H1 (cell line): Measurements from ENCODE around the gene MALT1. TPM values are rescaled to one million over a fixed set of nuclear protein-coding genes. Genes with fewer than 3 reads are reported as not detected.

Experiments used
- CHD7 ChIP-seq: fragments of 300-600 bp; sonication (generic); IDR thresholded peaks from 2 replicates; pipeline ENCODE4 v1.7.1; 2012; ENCODE audit warnings: low read length, moderate library complexity, mild to moderate bottlenecking, inconsistent platforms; ENCODE audit not compliant: insufficient replicate concordance
- polyA plus RNA-seq, 7 experiments: library from polyadenylated mRNA; depleted of rRNA in 3 of 7; stranded (reverse) in 5 of 7; unstranded in 2 of 7; fragments of >200 nt in 5 of 7; fragments of 200-250 nt in 2 of 7; gene quantifications; 1 replicate in 5 of 7; 2 replicates in 1 of 7; 4 replicates in 1 of 7; pipeline versions ENCODE4 v1.2.1 to v1.2.3, GENCODE V29; 2011 to 2013; ENCODE audit warnings: missing spikeins in 2 of 7, mixed read lengths in 2 of 7
- total RNA-seq: library from RNA; stranded (reverse); fragmentation: NEBNext Ultra II Directional; extraction: Animal tissue kit (Norgen Biotek cat#: 25700); gene quantifications from 2 replicates; pipeline ENCODE4 v1.2.1, GENCODE V29; 2021

The MALT1 gene
- total and polyA plus RNA-seq, 2 of the 8 experiments (the other 6 are each of a cell fraction or from before 2014, with no cell fraction given): 10.7 to 25.9 TPM

- TF ChIP-seq CHD7: no peak
- TF ChIP-seq, all 59 proteins: peak for 0
Measured at GRCh38 chr18:58792086-58792485, 120.8 kb downstream of the MALT1 start (continued).
